Calu3 (cell line): Measurements from ENCODE around the gene KIF25. TPM values are rescaled to one million over a fixed set of nuclear protein-coding genes. Genes with fewer than 3 reads are reported as not detected.

Experiments used
- BruUV-seq: library from RNA; stranded (reverse); fragments of 400-500 nt; replicated peaks from 2 replicates; lab custom pipeline; 2021; lab: Mats Ljungman, UMichigan
- CTCF ChIA-PET: fragments of 300-600 bp; sonication (Branson Sonifier 250); formaldehyde crosslinking; loops from one replicate; lab custom pipeline; 2022; ENCODE audit warnings: antibody characterized with exemption; lab: Charles Lee
- DNase-seq: peaks from one replicate; pipeline ENCODE4 v3.0.0; 2022
- H3K27ac Mint-ChIP-seq: one replicate; pipeline ENCODE4 v1.8.0; 2022; ENCODE audit warnings: mixed read lengths; ENCODE audit not compliant: unreplicated experiment
- H3K27me3 Mint-ChIP-seq: one replicate; pipeline ENCODE4 v1.8.0; 2022; ENCODE audit warnings: mixed read lengths; ENCODE audit not compliant: unreplicated experiment
- H3K36me3 Mint-ChIP-seq: one replicate; pipeline ENCODE4 v1.8.0; 2022; ENCODE audit warnings: mild to moderate bottlenecking, moderate library complexity, mixed read lengths; ENCODE audit not compliant: insufficient read depth, unreplicated experiment
- H3K4me1 Mint-ChIP-seq: one replicate; pipeline ENCODE4 v1.8.0; 2022; ENCODE audit warnings: mild to moderate bottlenecking, low read depth, mixed read lengths; ENCODE audit not compliant: unreplicated experiment
- H3K4me3 Mint-ChIP-seq: one replicate; pipeline ENCODE4 v1.8.0; 2022; ENCODE audit warnings: mild to moderate bottlenecking, low read depth, moderate library complexity, mixed read lengths; ENCODE audit not compliant: unreplicated experiment
- H3K9me3 Mint-ChIP-seq: one replicate; pipeline ENCODE4 v1.8.0; 2022; ENCODE audit warnings: low read depth, mixed read lengths; ENCODE audit not compliant: unreplicated experiment
- CTCF ChIP-seq: fragments of 200-600 bp; IDR thresholded peaks from one replicate; pipeline ENCODE4 v1.8.0; 2022; ENCODE audit warnings: antibody characterized with exemption; ENCODE audit not compliant: unreplicated experiment
- intact Hi-C: fragments of 100-400 bp; cut with micrococcal nuclease; formaldehyde crosslinking; loops from one replicate; pipeline ENCODE4 v1.10.0; 2022; ENCODE audit not compliant: unreplicated experiment
- total RNA-seq: library from RNA; stranded (reverse); gene quantifications from 2 replicates; pipeline ENCODE4 v1.2.3, GENCODE V29; 2022

KIF25 gene
- total RNA-seq, 1 experiment from 2014 or later = not detected

GRCh38 chr6:168078175-168078942 is 80.9 kb downstream of the KIF25 start:
- DNase-seq = no peak
- no peaks in the 10 kb centered on the region for H3K4me1 Mint-ChIP-seq
- intact Hi-C loops = no loop called here
- H3K9me3 Mint-ChIP-seq = no peaks in the 10 kb centered on the region
- CTCF ChIA-PET = no interaction called here
- H3K36me3 Mint-ChIP-seq = no peaks in the 10 kb centered on the region
- TF ChIP-seq CTCF = no peak
- no TSS peak for BruUV-seq
- no peak overlapping the region for H3K4me3 Mint-ChIP-seq
- H3K27me3 Mint-ChIP-seq = peaks cover 71% of the 10 kb centered on the region
- H3K27ac Mint-ChIP-seq = no peak overlapping the region

GRCh38 chr6:168078943-168079405 is 81.5 kb downstream of the KIF25 start, which contains the start of gene FRMD1:
FRMD1 (minus strand) TSS chr6:168079212; CDS start chr6:168079094, 118 bp downstream.
- CTCF ChIA-PET = no interaction called here
- H3K9me3 Mint-ChIP-seq = no peaks in the 10 kb centered on the region
- H3K36me3 Mint-ChIP-seq = no peaks in the 10 kb centered on the region
- H3K27me3 Mint-ChIP-seq = peaks cover 76% of the 10 kb centered on the region
- no TSS peak for BruUV-seq
- no peak for DNase-seq
- no peak within 1 kb of the TSS for H3K27ac Mint-ChIP-seq
- TF ChIP-seq CTCF = no peak
- H3K4me1 Mint-ChIP-seq = no peaks in the 10 kb centered on the region
- intact Hi-C loops = no loop called here
- H3K4me3 Mint-ChIP-seq = no peak within 1 kb of the TSS

GRCh38 chr6:168080393-168081077 is 83.1 kb downstream of the KIF25 start:
- intact Hi-C loops = no loop called here
- BruUV-seq = no TSS peak
- TF ChIP-seq CTCF = no peak
- no peaks in the 10 kb centered on the region for H3K36me3 Mint-ChIP-seq
- CTCF ChIA-PET = interaction anchor here (0.6 kb wide), 1 partner anchor 546 kb away, joined by 3 read pairs; no protein-coding TSS in a partner anchor
- no peaks in the 10 kb centered on the region for H3K9me3 Mint-ChIP-seq
- H3K4me3 Mint-ChIP-seq = no peak overlapping the region
- no peak overlapping the region for H3K27ac Mint-ChIP-seq
- no peaks in the 10 kb centered on the region for H3K4me1 Mint-ChIP-seq
- H3K27me3 Mint-ChIP-seq = peaks cover 84% of the 10 kb centered on the region
- DNase-seq = no peak

- BruUV-seq = no TSS peak
- no peak for DNase-seq
- H3K27me3 Mint-ChIP-seq = peaks cover 86% of the 10 kb centered on the region
- intact Hi-C loops = no loop called here
- TF ChIP-seq CTCF = no peak
- H3K4me1 Mint-ChIP-seq = no peaks in the 10 kb centered on the region
- H3K4me3 Mint-ChIP-seq = no peak overlapping the region
- no peak overlapping the region for H3K27ac Mint-ChIP-seq
- H3K36me3 Mint-ChIP-seq = no peaks in the 10 kb centered on the region
- no peaks in the 10 kb centered on the region for H3K9me3 Mint-ChIP-seq
- CTCF ChIA-PET = no interaction called here
These were observed 84.5 kb downstream of the KIF25 start for GRCh38 chr6:168081858-168082546.
